AG08395 (cell line): ENCODE results near the gene NUP37.
"Not testable (repeated sequence)": the region's sequence is repeated elsewhere in the genome, so short reads cannot be mapped to it uniquely, and the experiment has no call there.

Source experiments
- DNase-seq: peaks from one replicate; pipeline ENCODE4 v3.0.0; 2012; ENCODE audit warnings: mixed read lengths, low spot score

The NUP37 gene

GRCh38 chr12:102119674-102120563 lies at the start of gene NUP37, which contains the start of gene PARPBP:
TSS of gene NUP37 (minus strand) at chr12:102120114. CDS start at chr12:102118518, 1,596 bp downstream.
TSS of gene PARPBP (plus strand) at chr12:102120183. CDS start at chr12:102123889, 3,706 bp downstream.
- peak; percentile 94 for DNase-seq

- DNase-seq, result peak; percentile 26
Observed at GRCh38 chr12:102167821-102168604, 48.1 kb upstream of the NUP37 start.

- DNase-seq, result no peak
Observed at GRCh38 chr12:102163383-102163782, 43.5 kb upstream of the NUP37 start.

GRCh38 chr12:102155206-102155605 lies 35.3 kb upstream of the NUP37 start:
- DNase-seq, result not testable (repeated sequence)

GRCh38 chr12:102147062-102147587 lies 27.2 kb upstream of the NUP37 start:
- DNase-seq, result not testable (repeated sequence)

- no peak for DNase-seq
Observed at GRCh38 chr12:102144221-102144620, 24.3 kb upstream of the NUP37 start.

- DNase-seq, result not testable (repeated sequence)
Observed at GRCh38 chr12:102142866-102143373, 23.0 kb upstream of the NUP37 start.

GRCh38 chr12:102137619-102138018 lies 17.7 kb upstream of the NUP37 start:
- not testable (repeated sequence) for DNase-seq

- not testable (repeated sequence) for DNase-seq
Observed at GRCh38 chr12:102131442-102131841, 11.5 kb upstream of the NUP37 start.

- not testable (repeated sequence) for DNase-seq
Observed at GRCh38 chr12:102130720-102131119, 10.8 kb upstream of the NUP37 start.

GRCh38 chr12:102121328-102121727 lies 1.4 kb upstream of the NUP37 start:
- not testable (repeated sequence) for DNase-seq

GRCh38 chr12:102120886-102121285 lies 972 bp upstream of the NUP37 start:
- peak; percentile 27 for DNase-seq

GRCh38 chr12:102120564-102120873 lies 605 bp upstream of the NUP37 start:
- DNase-seq, result no peak

- DNase-seq, result no peak
Observed at GRCh38 chr12:102118874-102119273, 1.0 kb downstream of the NUP37 start.

GRCh38 chr12:102116392-102116791 lies 3.5 kb downstream of the NUP37 start:
- no peak for DNase-seq

- no peak for DNase-seq
Observed at GRCh38 chr12:102114212-102114611, 5.7 kb downstream of the NUP37 start.

- no peak for DNase-seq
Observed at GRCh38 chr12:102110782-102111181, 9.1 kb downstream of the NUP37 start.

GRCh38 chr12:102107970-102108369 lies 11.9 kb downstream of the NUP37 start:
- no peak for DNase-seq

- no peak for DNase-seq
Observed at GRCh38 chr12:102106905-102107304, 13.0 kb downstream of the NUP37 start.

GRCh38 chr12:102096855-102097254 lies 23.1 kb downstream of the NUP37 start:
- no peak for DNase-seq

- peak; percentile 11 for DNase-seq
Observed at GRCh38 chr12:102095677-102096263, 24.1 kb downstream of the NUP37 start.

GRCh38 chr12:102093319-102093718 lies 26.6 kb downstream of the NUP37 start:
- DNase-seq, result peak; percentile 31
